ENCODE measurements around the gene TMEM42.
"Not testable (repeated sequence)": the region's sequence is repeated elsewhere in the genome, so short reads cannot be mapped to it uniquely, and the experiment has no call there.

DNA sequence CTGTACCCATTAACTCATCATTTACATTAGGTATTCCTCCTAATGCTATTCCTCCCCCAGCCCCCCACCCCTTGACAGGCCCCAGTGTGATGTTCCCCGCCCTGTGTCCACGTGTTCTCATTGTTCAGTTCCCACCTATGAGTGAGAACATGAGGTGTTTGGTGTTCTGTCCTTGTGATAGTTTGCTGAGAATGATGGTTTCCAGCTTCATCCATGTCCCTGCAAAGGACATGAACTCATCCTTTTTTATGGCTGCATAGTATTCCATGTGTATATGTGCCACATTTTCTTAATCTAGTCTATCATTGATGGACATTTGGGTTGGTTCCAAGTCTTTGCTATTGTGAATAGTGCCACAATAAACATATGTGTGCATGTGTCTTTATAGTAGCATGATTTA lies 45.4 kb upstream of the TMEM42 start:
- TF ChIP-seq, protein P1, sequence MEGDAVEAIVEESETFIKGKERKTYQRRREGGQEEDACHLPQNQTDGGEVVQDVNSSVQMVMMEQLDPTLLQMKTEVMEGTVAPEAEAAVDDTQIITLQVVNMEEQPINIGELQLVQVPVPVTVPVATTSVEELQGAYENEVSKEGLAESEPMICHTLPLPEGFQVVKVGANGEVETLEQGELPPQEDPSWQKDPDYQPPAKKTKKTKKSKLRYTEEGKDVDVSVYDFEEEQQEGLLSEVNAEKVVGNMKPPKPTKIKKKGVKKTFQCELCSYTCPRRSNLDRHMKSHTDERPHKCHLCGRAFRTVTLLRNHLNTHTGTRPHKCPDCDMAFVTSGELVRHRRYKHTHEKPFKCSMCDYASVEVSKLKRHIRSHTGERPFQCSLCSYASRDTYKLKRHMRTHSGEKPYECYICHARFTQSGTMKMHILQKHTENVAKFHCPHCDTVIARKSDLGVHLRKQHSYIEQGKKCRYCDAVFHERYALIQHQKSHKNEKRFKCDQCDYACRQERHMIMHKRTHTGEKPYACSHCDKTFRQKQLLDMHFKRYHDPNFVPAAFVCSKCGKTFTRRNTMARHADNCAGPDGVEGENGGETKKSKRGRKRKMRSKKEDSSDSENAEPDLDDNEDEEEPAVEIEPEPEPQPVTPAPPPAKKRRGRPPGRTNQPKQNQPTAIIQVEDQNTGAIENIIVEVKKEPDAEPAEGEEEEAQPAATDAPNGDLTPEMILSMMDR (IDR thresholded peaks at IDR 0.05): not testable (repeated sequence)
- not testable (repeated sequence) for TF ChIP-seq POLR2A (IDR thresholded peaks at IDR 0.05)

All from esophagus squamous epithelium (tissue), 4 donors.